ENCODE measurements around the gene VPS41. TPM values are rescaled to one million over a fixed set of nuclear protein-coding genes. Genes with fewer than 3 reads are reported as not detected.

VPS41 gene
- total and polyA plus RNA-seq, 10 of the 15 experiments (the other 5 are each of a cell fraction or from before 2014, with no cell fraction given) = 15.3 to 63.2 (median 47.0) TPM

- no peak overlapping the region for H3K4me3 ChIP-seq
- no peaks in the 10 kb centered on the region for H4K20me1 ChIP-seq (ENCODE audit: control insufficient read depth, insufficient read depth)
- H3K36me3 ChIP-seq (ENCODE audit: control insufficient read depth in 2 of 2, insufficient read depth in 2 of 2, low read length in 1 of 2) = no peaks in the 10 kb centered on the region
- no peak for DNase-seq (ENCODE audit: low read depth, low spot score)
- H3K79me2 ChIP-seq (ENCODE audit: control insufficient read depth, insufficient read depth, low read length) = no peaks in the 10 kb centered on the region
- no peaks in the 10 kb centered on the region for H3K4me1 ChIP-seq (ENCODE audit: control insufficient read depth, insufficient read depth, low read length)
- ATAC-seq = no peak
- H3K9me3 ChIP-seq (replicated peaks; ENCODE audit: control insufficient read depth, insufficient read depth, low read length) = no peaks in the 10 kb centered on the region
- POLR2A ChIA-PET = no interaction called here
- no peak for TF ChIP-seq NKRF (conservative IDR thresholded peaks at IDR 0.05)
- no peak for TF ChIP-seq NBN (IDR thresholded peaks at IDR 0.05)
- TF ChIP-seq IRF5 (IDR thresholded peaks at IDR 0.05; ENCODE audit: borderline replicate concordance) = no peak
- TF ChIP-seq EZH2 (IDR thresholded peaks at IDR 0.05; ENCODE audit: borderline replicate concordance, control insufficient read depth, low read depth, low read length) = no peak
- TF ChIP-seq MXI1 (IDR thresholded peaks at IDR 0.05; ENCODE audit: low read depth, low read length) = no peak
- TF ChIP-seq CHD1 (IDR thresholded peaks at IDR 0.05; ENCODE audit: low read depth, low read length) = no peak
- TF ChIP-seq BCL11A (IDR thresholded peaks at IDR 0.05; ENCODE audit: low read depth, low read length) = no peak
- RAD21 ChIA-PET (ENCODE audit: unreplicated experiment) = no interaction called here
- no peak for FAIRE-seq
- no peak overlapping the region for H3K27ac ChIP-seq (ENCODE audit: control insufficient read depth, insufficient read depth)
- WGBS (ENCODE audit: insufficient coverage, insufficient replicate concordance, low lambda C conversion rate, missing lambda C conversion rate) = 42% methylated on average over 4 of the region's 4 CpGs
- H3K27me3 ChIP-seq (replicated peaks in 1 of 2; ENCODE audit: control insufficient read depth in 2 of 2, insufficient read depth in 2 of 2, low read length in 1 of 2) = no peaks in the 10 kb centered on the region
- intact Hi-C loops (cut with micrococcal nuclease; ENCODE audit: unreplicated experiment) (no loop called here), in situ Hi-C loops (cut with MboI) (no loop called here)
- no TSS peak for BruUV-seq (replicated peaks)
- SMC1A ChIA-PET (ENCODE audit: uncharacterized antibody, unreplicated experiment) = no interaction called here
- no peak overlapping the region for H2AFZ ChIP-seq (ENCODE audit: control insufficient read depth, low read depth, low read length)
- no peak overlapping the region for H3K4me2 ChIP-seq (ENCODE audit: control insufficient read depth, insufficient read depth)
- no peak overlapping the region for H3K9ac ChIP-seq (ENCODE audit: control insufficient read depth, insufficient read depth, low read length)
- CTCF ChIA-PET = no interaction called here
Observed at GRCh38 chr7:38703093-38703492, 205.9 kb downstream of the VPS41 start.
